K562 (cell line): ENCODE data around the gene IDNK. TPM values are rescaled to one million over a fixed set of nuclear protein-coding genes. Genes with fewer than 3 reads are reported as not detected.

Experiments used
- FOXJ3 ChIP-seq: sonication (generic); formaldehyde crosslinking; IDR thresholded peaks from 2 replicates; pipeline ENCODE4 v1.4.0; 2020; ENCODE audit warnings: mild to moderate bottlenecking, missing genetic modification reagents
- FOXM1 ChIP-seq, 2 experiments: fragments of 450-650 bp in 1 of 2; sonication (generic) in 1 of 2; formaldehyde crosslinking in 1 of 2; IDR thresholded peaks; 2 replicates each; pipeline versions ENCODE4 v1.6.1 to v1.9.0; 2017 to 2022; ENCODE audit warnings: low read depth in 2 of 2, mild to moderate bottlenecking in 2 of 2, missing genetic modification reagents in 1 of 2, moderate library complexity in 1 of 2
- NFXL1 ChIP-seq: fragments of 450-650 bp; formaldehyde crosslinking; IDR thresholded peaks from 2 replicates; pipeline ENCODE4 v1.4.0; 2021; ENCODE audit warnings: mild to moderate bottlenecking
- RUNX1 ChIP-seq: sonication (generic); IDR thresholded peaks from 2 replicates; pipeline ENCODE4 v1.6.1; 2016; ENCODE audit warnings: antibody characterized with exemption, low read depth
- ZBTB2 ChIP-seq: fragments of 450-650 bp; IDR thresholded peaks from 2 replicates; pipeline ENCODE4 v1.6.1; 2016; ENCODE audit warnings: antibody characterized with exemption
- ZHX1 ChIP-seq: fragments of 150-350 bp; conservative IDR thresholded peaks from 2 replicates; pipeline ENCODE4 v1.6.1; 2014; ENCODE audit warnings: low read length
- ZNF655 ChIP-seq: fragments of 250-450 bp; sonication (Bioruptor Pico); IDR thresholded peaks from 2 replicates; pipeline ENCODE4 v1.5.0; 2021
- ZNF79 ChIP-seq: fragments of 250-450 bp; sonication (Bioruptor Pico); IDR thresholded peaks from 2 replicates; pipeline ENCODE4 v1.4.0; 2020; ENCODE audit warnings: low read depth, mild to moderate bottlenecking, moderate library complexity
- polyA plus RNA-seq, 8 experiments: library from polyadenylated mRNA; depleted of rRNA in 4 of 8; stranded (reverse) in 5 of 8; unstranded in 3 of 8; fragments of >200 nt; fragmentation: Nextera tagmentation in 2 of 8; fragmentation: Illumina TruSeq in 1 of 8; extraction: Ambion mirVana in 2 of 8; extraction: Trizol in 1 of 8; gene quantifications; 2 replicates each; pipeline versions ENCODE4 v1.2.1 to v1.2.3, GENCODE V29; 2011 to 2014; ENCODE audit warnings: inconsistent platforms in 1 of 8, missing spikeins in 1 of 8
- total RNA-seq, 7 experiments: library from RNA; depleted of rRNA in 6 of 7; stranded (reverse); fragments of >200 nt in 6 of 7; fragmentation: Illumina TruSeq in 2 of 7; extraction: Trizol in 2 of 7; gene quantifications; 2 replicates each; pipeline versions ENCODE4 v1.2.1 to v1.2.3, GENCODE V29; 2011 to 2021; ENCODE audit warnings: low replicate concordance in 1 of 7
- TF ChIP-seq, protein P1 (sequence below): fragments of 450-650 bp; formaldehyde crosslinking; conservative IDR thresholded peaks from 2 replicates; pipeline ENCODE4 v1.4.0; 2022; ENCODE audit warnings: mild to moderate bottlenecking, missing genetic modification characterization
- TF ChIP-seq, protein P2 (sequence below), 2 experiments: fragments of 450-650 bp; conservative IDR thresholded peaks; 2 replicates each; pipeline ENCODE4 v1.6.1; 2017; ENCODE audit warnings: mild to moderate bottlenecking in 2 of 2, moderate library complexity in 2 of 2

Gene IDNK
- total and polyA plus RNA-seq, 9 of the 15 experiments (the other 6 are each of a cell fraction or from before 2014, with no cell fraction given), result 0.41 to 1.1 (median 0.55) TPM

- TF ChIP-seq NFXL1 (CRISPR knock-in tag) (no peak), ZNF655 (CRISPR knock-in tag) (no peak), RUNX1 (no peak), FOXJ3 (CRISPR knock-in tag) (no peak), FOXM1 (IDR thresholded peaks at IDR 0.05; ENCODE audit: low read depth) (no peak), FOXM1 (CRISPR knock-in tag; IDR thresholded peaks at IDR 0.05; ENCODE audit: low read depth) (no peak), ZHX1 (no peak), ZNF79 (no peak), ZBTB2 (no peak)
- TF ChIP-seq, protein P1, sequence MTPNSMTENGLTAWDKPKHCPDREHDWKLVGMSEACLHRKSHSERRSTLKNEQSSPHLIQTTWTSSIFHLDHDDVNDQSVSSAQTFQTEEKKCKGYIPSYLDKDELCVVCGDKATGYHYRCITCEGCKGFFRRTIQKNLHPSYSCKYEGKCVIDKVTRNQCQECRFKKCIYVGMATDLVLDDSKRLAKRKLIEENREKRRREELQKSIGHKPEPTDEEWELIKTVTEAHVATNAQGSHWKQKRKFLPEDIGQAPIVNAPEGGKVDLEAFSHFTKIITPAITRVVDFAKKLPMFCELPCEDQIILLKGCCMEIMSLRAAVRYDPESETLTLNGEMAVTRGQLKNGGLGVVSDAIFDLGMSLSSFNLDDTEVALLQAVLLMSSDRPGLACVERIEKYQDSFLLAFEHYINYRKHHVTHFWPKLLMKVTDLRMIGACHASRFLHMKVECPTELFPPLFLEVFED (CRISPR knock-in tag), result no peak
- TF ChIP-seq, protein P2, sequence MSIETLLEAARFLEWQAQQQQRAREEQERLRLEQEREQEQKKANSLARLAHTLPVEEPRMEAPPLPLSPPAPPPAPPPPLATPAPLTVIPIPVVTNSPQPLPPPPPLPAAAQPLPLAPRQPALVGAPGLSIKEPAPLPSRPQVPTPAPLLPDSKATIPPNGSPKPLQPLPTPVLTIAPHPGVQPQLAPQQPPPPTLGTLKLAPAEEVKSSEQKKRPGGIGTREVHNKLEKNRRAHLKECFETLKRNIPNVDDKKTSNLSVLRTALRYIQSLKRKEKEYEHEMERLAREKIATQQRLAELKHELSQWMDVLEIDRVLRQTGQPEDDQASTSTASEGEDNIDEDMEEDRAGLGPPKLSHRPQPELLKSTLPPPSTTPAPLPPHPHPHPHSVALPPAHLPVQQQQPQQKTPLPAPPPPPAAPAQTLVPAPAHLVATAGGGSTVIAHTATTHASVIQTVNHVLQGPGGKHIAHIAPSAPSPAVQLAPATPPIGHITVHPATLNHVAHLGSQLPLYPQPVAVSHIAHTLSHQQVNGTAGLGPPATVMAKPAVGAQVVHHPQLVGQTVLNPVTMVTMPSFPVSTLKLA (conservative IDR thresholded peaks at IDR 0.05), result no peak
- TF ChIP-seq, all 486 proteins: peak for 0
Measured at GRCh38 chr9:83665580-83666200, 42.7 kb downstream of the IDNK start (continued).
